HEK293 (cell line): ENCODE results near the gene ZYX.
A peak's percentile ranks its signal among the peaks of the same experiment; 100 is the strongest.
"Not testable (repeated sequence)": the region's sequence is repeated elsewhere in the genome, so short reads cannot be mapped to it uniquely, and the experiment has no call there.

Experiments
- CTCF ChIA-PET: fragments of 350-600 bp; formaldehyde crosslinking; extraction: SDS; loops from one replicate; lab custom pipeline; 2021; ENCODE audit warnings: antibody characterized with exemption; lab: Yijun Ruan, JAX
- POLR2A ChIA-PET: fragments of 300-600 bp; formaldehyde crosslinking; extraction: SDS; loops from one replicate; lab custom pipeline; 2020; ENCODE audit warnings: antibody characterized with exemption, inconsistent platforms; lab: Yijun Ruan, JAX
- H3K27ac ChIP-seq: fragments of 200-500 bp; sonication (Bioruptor generic); 2 replicates; pipeline ENCODE4 v1.5.1; 2014; ENCODE audit warnings: low read depth, low read length, control low read depth, inconsistent platforms; ENCODE audit errors: extremely low read depth
- H3K36me3 ChIP-seq, 2 experiments: fragments of 200-500 bp in 1 of 2; sonication (Bioruptor generic) in 1 of 2; 1 replicate in 1 of 2; 2 replicates in 1 of 2; pipeline ENCODE4 v1.5.1; 2014 to 2017; ENCODE audit warnings: inconsistent platforms in 2 of 2, low read length in 2 of 2; ENCODE audit not compliant: control insufficient read depth in 2 of 2, insufficient read depth in 1 of 2
- H3K4me1 ChIP-seq: fragments of 200-500 bp; sonication (Bioruptor generic); 2 replicates; pipeline ENCODE4 v1.5.1; 2014; ENCODE audit warnings: mild to moderate bottlenecking, low read length, inconsistent platforms; ENCODE audit not compliant: control insufficient read depth, insufficient read depth
- H3K4me3 ChIP-seq: 2 replicates; pipeline ENCODE4 v1.5.1; 2011; ENCODE audit warnings: low read depth, mild to moderate bottlenecking, control low read depth, low read length, moderate library complexity
- H3K9me3 ChIP-seq: fragments of 200-500 bp; sonication (Bioruptor generic); 2 replicates; pipeline ENCODE4 v1.5.1; 2014; ENCODE audit warnings: low read depth, low read length, inconsistent platforms; ENCODE audit not compliant: control insufficient read depth, insufficient read depth
- GLI2 ChIP-seq: fragments of 450-650 bp; formaldehyde crosslinking; IDR thresholded peaks from 2 replicates; pipeline ENCODE4; 2017; ENCODE audit warnings: missing biosample characterization, missing genetic modification characterization, low read depth, borderline replicate concordance
- INSM2 ChIP-seq: fragments of 450-650 bp; formaldehyde crosslinking; IDR thresholded peaks from 2 replicates; pipeline ENCODE4 v1.5.1; 2016; ENCODE audit warnings: missing biosample characterization, missing genetic modification characterization
- KLF1 ChIP-seq: fragments of 450-650 bp; formaldehyde crosslinking; IDR thresholded peaks from 2 replicates; pipeline ENCODE4 v1.5.1; 2016; ENCODE audit warnings: missing biosample characterization, missing genetic modification characterization
- KLF9 ChIP-seq: fragments of 450-650 bp; formaldehyde crosslinking; IDR thresholded peaks from 2 replicates; pipeline ENCODE4 v1.5.1; 2016; ENCODE audit warnings: missing biosample characterization, missing genetic modification characterization, low read depth
- PRDM6 ChIP-seq: fragments of 450-650 bp; formaldehyde crosslinking; IDR thresholded peaks from 2 replicates; pipeline ENCODE4 v1.5.1; 2017; ENCODE audit warnings: missing biosample characterization, missing genetic modification characterization
- SETDB1 ChIP-seq: IDR thresholded peaks from one replicate; pipeline ENCODE4 v1.6.1; 2017; ENCODE audit warnings: mild to moderate bottlenecking, low read length, moderate library complexity, mixed read lengths; ENCODE audit not compliant: insufficient read length
- ZBTB17 ChIP-seq: fragments of 450-650 bp; formaldehyde crosslinking; IDR thresholded peaks from 2 replicates; pipeline ENCODE4 v1.5.1; 2016; ENCODE audit warnings: missing biosample characterization, missing genetic modification characterization
- ZNF157 ChIP-seq: fragments of 450-650 bp; formaldehyde crosslinking; IDR thresholded peaks from 2 replicates; pipeline ENCODE4 v1.5.1; 2016; ENCODE audit warnings: missing biosample characterization, missing genetic modification characterization
- ZNF239 ChIP-seq: fragments of 450-650 bp; formaldehyde crosslinking; IDR thresholded peaks from 2 replicates; pipeline ENCODE4 v1.5.1; 2016; ENCODE audit warnings: missing biosample characterization, missing genetic modification characterization
- ZNF280C ChIP-seq: fragments of 450-650 bp; formaldehyde crosslinking; IDR thresholded peaks from 2 replicates; pipeline ENCODE4 v1.5.1; 2016; ENCODE audit warnings: missing biosample characterization, missing genetic modification characterization
- ZNF555 ChIP-seq: fragments of 450-650 bp; formaldehyde crosslinking; conservative IDR thresholded peaks from 2 replicates; pipeline ENCODE4 v1.5.1; 2017; ENCODE audit warnings: missing biosample characterization, mild to moderate bottlenecking, missing genetic modification characterization, inconsistent platforms
- ZNF76 ChIP-seq: fragments of 450-650 bp; formaldehyde crosslinking; IDR thresholded peaks from 2 replicates; pipeline ENCODE4; 2016; ENCODE audit warnings: low read depth, missing biosample characterization, missing genetic modification characterization, borderline replicate concordance
- ZNF776 ChIP-seq: fragments of 450-650 bp; formaldehyde crosslinking; IDR thresholded peaks from 2 replicates; pipeline ENCODE4 v1.5.0; 2017; ENCODE audit warnings: missing biosample characterization, missing genetic modification characterization, borderline replicate concordance

Gene ZYX

GRCh38 chr7:143419880-143420279 is 38.7 kb downstream of the ZYX start (continued):
- no peak for TF ChIP-seq ZNF76 (tag by site-specific recombination)
- no peak for TF ChIP-seq KLF1 (tag by site-specific recombination)
- no peak for TF ChIP-seq ZBTB17
- TF ChIP-seq KLF9, result no peak
- no peak for TF ChIP-seq ZNF555

- H3K4me1 ChIP-seq, H3K4me3 ChIP-seq, H3K27ac ChIP-seq: not testable (repeated sequence)
- CTCF ChIA-PET, result interaction anchor here (0.6 to 0.9 kb wide), 4 partner anchors 16 to 131 kb away, joined by 3 to 5 read pairs (median 3); no protein-coding TSS in a partner anchor
- peak; percentile 82 for TF ChIP-seq SETDB1
- TF ChIP-seq, all 188 proteins: peak for 1; not testable (repeated sequence) for 187
- H3K36me3 ChIP-seq, POLR2A ChIA-PET, H3K9me3 ChIP-seq: not testable (repeated sequence)
These were observed 39.5 kb downstream of the ZYX start for GRCh38 chr7:143420624-143421023.

- H3K4me3 ChIP-seq, result no peak overlapping the region
- no peaks in the 10 kb centered on the region for H3K4me1 ChIP-seq
- no peaks in the 10 kb centered on the region for H3K36me3 ChIP-seq
- ChIA-PET POLR2A (no interaction called here), CTCF (interaction anchor here (2.3 kb wide), 1 partner anchor 182 kb away, joined by 8 read pairs; no protein-coding TSS in a partner anchor)
- no peaks in the 10 kb centered on the region for H3K9me3 ChIP-seq
- no peak overlapping the region for H3K27ac ChIP-seq
- TF ChIP-seq GLI2 (tag by site-specific recombination), result no peak
- no peak for TF ChIP-seq ZNF280C (tag by site-specific recombination)
- TF ChIP-seq KLF1 (tag by site-specific recombination), result no peak
- TF ChIP-seq ZNF157, result no peak
- TF ChIP-seq INSM2 (tag by site-specific recombination), result no peak
- no peak for TF ChIP-seq PRDM6 (tag by site-specific recombination)
- TF ChIP-seq ZNF776 (tag by site-specific recombination), result no peak
- TF ChIP-seq ZNF239, result no peak
These were observed 40.9 kb downstream of the ZYX start for GRCh38 chr7:143422033-143422432.

GRCh38 chr7:143424476-143424875 is 43.3 kb downstream of the ZYX start:
- POLR2A ChIA-PET, H3K4me1 ChIP-seq, H3K27ac ChIP-seq, H3K4me3 ChIP-seq, H3K9me3 ChIP-seq, H3K36me3 ChIP-seq: not testable (repeated sequence)
- CTCF ChIA-PET, result interaction anchor here (0.6 to 1.2 kb wide), 4 partner anchors 115 to 1029 kb away, joined by 3 to 4 read pairs (median 3); no protein-coding TSS in a partner anchor
